Upper lobe of left lung (tissue), 6 donors: ENCODE measurements around the gene PRKCZ. TPM values are rescaled to one million over a fixed set of nuclear protein-coding genes. Genes with fewer than 3 reads are reported as not detected.
A peak's percentile ranks its signal among the peaks of the same experiment; 100 is the strongest.

Source experiments
- ATAC-seq, 2 donors: fragments of 200-7000 bp; cut with Tn5 transposase; one replicate each; pipeline ENCODE4 v1.9.1; 2022; ENCODE audit warnings: mild to moderate bottlenecking in 2 of 2, moderate library complexity in 2 of 2; ENCODE audit not compliant: low FRiP score in 2 of 2
- DNase-seq, 2 donors: peaks; one replicate each; pipeline ENCODE4 v3.0.0-alpha.2; 2019 to 2020
- H3K27ac ChIP-seq, 4 donors: fragments of 200-600 bp; sonication (generic); one replicate each; pipeline ENCODE4 v1.5.1; 2016 to 2019
- H3K27me3 ChIP-seq, 4 donors: fragments of 200-600 bp; sonication (generic); one replicate each; pipeline ENCODE4 v1.5.1; 2017 to 2019
- H3K36me3 ChIP-seq, 4 donors: fragments of 200-600 bp; sonication (generic); one replicate each; pipeline ENCODE4 v1.5.1; 2016 to 2019
- H3K4me1 ChIP-seq, 4 donors: fragments of 200-600 bp; sonication (generic); one replicate each; pipeline ENCODE4 v1.5.1; 2018 to 2019
- H3K4me3 ChIP-seq, 4 donors: fragments of 200-600 bp; sonication (generic); one replicate each; pipeline ENCODE4 v1.5.1; 2017 to 2019; ENCODE audit warnings: mild to moderate bottlenecking in 2 of 4, moderate library complexity in 1 of 4
- H3K9me3 ChIP-seq, 4 donors: fragments of 200-600 bp; sonication (generic); one replicate each; pipeline ENCODE4 v1.5.1; 2018 to 2019
- CTCF ChIP-seq, 6 experiments: fragments of 450-650 bp in 4 of 6; fragments of 200-600 bp in 2 of 6; sonication (generic) in 2 of 6; IDR thresholded peaks; one replicate each; pipeline ENCODE4 v1.5.1; 2016 to 2019; ENCODE audit warnings: antibody characterized with exemption in 6 of 6
- EP300 ChIP-seq, 4 donors: sonication (generic); formaldehyde crosslinking; IDR thresholded peaks; one replicate each; pipeline ENCODE4 v1.5.1; 2017; ENCODE audit warnings: antibody characterized with exemption in 4 of 4, control low read depth in 2 of 4
- POLR2A ChIP-seq, 4 donors: fragments of 450-650 bp; IDR thresholded peaks; one replicate each; pipeline ENCODE4 v1.5.1; 2016 to 2017; ENCODE audit warnings: antibody characterized with exemption in 4 of 4, mild to moderate bottlenecking in 2 of 4
- POLR2AphosphoS5 ChIP-seq, 2 donors: sonication (generic); formaldehyde crosslinking; IDR thresholded peaks; one replicate each; pipeline ENCODE4 v1.5.1; 2017; ENCODE audit warnings: antibody characterized with exemption in 2 of 2
- WGBS, 2 donors: methylation state at CpG; one replicate each; pipeline ENCODE4 v1.1.5; 2017 to 2018; 5-methylcytosine and 5-hydroxymethylcytosine counted together
- total RNA-seq, 6 donors: library from RNA; depleted of rRNA in 4 of 6; stranded (reverse); fragments of >200 nt in 4 of 6; gene quantifications; one replicate each; pipeline versions ENCODE4 v1.1.0 to v1.2.1, GENCODE V29; 2016 to 2021
- donor health status: DM: no; HTN: no; CAD: no; lungs with moderate emphysema.
- donor health status: DM: no; HTN: yes; CAD: no; lungs with severe emphysema.

PRKCZ gene
- total RNA-seq, 6 donors from 2014 or later: 107 to 169 (median 138) TPM

GRCh38 chr1:2109581-2110021 is 59.4 kb downstream of the PRKCZ start:
- DNase-seq: peak in 1 of 2 donors; percentile 68
- Histone ChIP-seq H3K27ac (no peak overlapping the region), H3K36me3 (peaks cover 0 to 10% (median 5%) of the 10 kb centered on the region in 4 donors), H3K4me1 (peaks cover 0 to 25% (median 17%) of the 10 kb centered on the region in 4 donors), H3K4me3 (no peak overlapping the region), H3K27me3 (no peaks in the 10 kb centered on the region), H3K9me3 (no peaks in the 10 kb centered on the region)
- TF ChIP-seq POLR2AphosphoS5 (IDR thresholded peaks at IDR 0.05) (no peak), POLR2A (IDR thresholded peaks at IDR 0.05) (no peak), EP300 (IDR thresholded peaks at IDR 0.05) (no peak), CTCF (IDR thresholded peaks at IDR 0.05) (no peak)
- ATAC-seq: no peak
- WGBS, 2 donors: 95 to 100% methylated on average over 9 to 24 of the region's 24 CpGs

- peaks cover 0 to 10% (median 5%) of the 10 kb centered on the region in 4 donors for H3K36me3 ChIP-seq
- no peak overlapping the region for H3K27ac ChIP-seq
- DNase-seq (peak in 1 of 2 donors; percentile 76), ATAC-seq (no peak)
- 87 to 93% methylated on average over 13 to 16 of the region's 18 CpGs for WGBS, 2 donors
- peaks cover 0 to 24% (median 12%) of the 10 kb centered on the region in 4 donors for H3K4me1 ChIP-seq
- TF ChIP-seq CTCF (IDR thresholded peaks at IDR 0.05) (no peak), EP300 (IDR thresholded peaks at IDR 0.05) (no peak), POLR2AphosphoS5 (IDR thresholded peaks at IDR 0.05) (no peak), POLR2A (IDR thresholded peaks at IDR 0.05) (no peak)
- H3K27me3 ChIP-seq: no peaks in the 10 kb centered on the region
- H3K4me3 ChIP-seq: no peak overlapping the region
- H3K9me3 ChIP-seq: no peaks in the 10 kb centered on the region
These were observed 60.1 kb downstream of the PRKCZ start for GRCh38 chr1:2110191-2110737.

- Histone ChIP-seq H3K27ac (no peak overlapping the region), H3K36me3 (peaks cover 0 to 10% (median 5%) of the 10 kb centered on the region in 4 donors), H3K4me3 (no peak overlapping the region), H3K4me1 (peaks cover 0 to 17% (median 6%) of the 10 kb centered on the region in 4 donors), H3K9me3 (no peaks in the 10 kb centered on the region), H3K27me3 (no peaks in the 10 kb centered on the region)
- DNase-seq: peak in 1 of 2 donors; percentile 68
- no peak for ATAC-seq
- 87 to 93% methylated on average over 23 to 28 of the region's 28 CpGs for WGBS, 2 donors
- TF ChIP-seq POLR2A (IDR thresholded peaks at IDR 0.05) (no peak), POLR2AphosphoS5 (IDR thresholded peaks at IDR 0.05) (no peak), CTCF (IDR thresholded peaks at IDR 0.05) (no peak), EP300 (IDR thresholded peaks at IDR 0.05) (no peak)
These were observed 60.8 kb downstream of the PRKCZ start for GRCh38 chr1:2110738-2111673.

- DNase-seq: peak in 1 of 2 donors; percentile 64
- ATAC-seq: no peak
- H3K27ac ChIP-seq: no peak overlapping the region
- peaks cover 0 to 7% (median 5%) of the 10 kb centered on the region in 4 donors for H3K36me3 ChIP-seq
- no peaks in the 10 kb centered on the region for H3K9me3 ChIP-seq
- TF ChIP-seq EP300 (IDR thresholded peaks at IDR 0.05) (no peak), POLR2A (IDR thresholded peaks at IDR 0.05) (no peak), CTCF (IDR thresholded peaks at IDR 0.05) (no peak), POLR2AphosphoS5 (IDR thresholded peaks at IDR 0.05) (no peak)
- peaks cover 0 to 10% (median 3%) of the 10 kb centered on the region in 4 donors for H3K4me1 ChIP-seq
- WGBS, 2 donors: 88 to 91% methylated on average over 14 to 15 of the region's 15 CpGs
- H3K27me3 ChIP-seq: no peaks in the 10 kb centered on the region
- no peak overlapping the region for H3K4me3 ChIP-seq
These were observed 61.4 kb downstream of the PRKCZ start for GRCh38 chr1:2111674-2112035.
